Sigmoid colon (tissue), 7 donors: ENCODE results near the gene GPR61. TPM values are rescaled to one million over a fixed set of nuclear protein-coding genes. Genes with fewer than 3 reads are reported as not detected.

ENCODE experiments used
- DNase-seq: peaks from one replicate; pipeline ENCODE4 v3.0.0-alpha.2; 2019
- H3K27ac ChIP-seq, 4 donors: fragments of 200-600 bp; sonication (generic); one replicate each; pipeline ENCODE4 v1.5.1; 2016 to 2019; ENCODE audit warnings: mild to moderate bottlenecking in 1 of 4
- H3K27me3 ChIP-seq, 3 donors: fragments of 200-600 bp; sonication (generic); one replicate each; pipeline ENCODE4 v1.5.1; 2019; ENCODE audit warnings: mild to moderate bottlenecking in 1 of 3
- H3K36me3 ChIP-seq, 4 donors: fragments of 200-600 bp; sonication (generic); one replicate each; pipeline ENCODE4 v1.5.1; 2016 to 2019
- H3K4me1 ChIP-seq, 4 donors: fragments of 200-600 bp; sonication (generic); one replicate each; pipeline ENCODE4 v1.5.1; 2017 to 2019
- H3K4me3 ChIP-seq, 4 donors: fragments of 200-600 bp; sonication (generic); one replicate each; pipeline ENCODE4 v1.5.1; 2017 to 2019; ENCODE audit warnings: mild to moderate bottlenecking in 2 of 4, moderate library complexity in 1 of 4
- H3K9me3 ChIP-seq, 4 donors: fragments of 200-600 bp in 3 of 4; sonication (generic) in 3 of 4; one replicate each; pipeline versions ENCODE4 v1.5.1 to v1.6.1; 2013 to 2019
- CTCF ChIP-seq, 4 experiments: fragments of 450-650 bp in 3 of 4; fragments of 200-600 bp in 1 of 4; IDR thresholded peaks; one replicate each; pipeline ENCODE4 v1.5.1; 2016 to 2019; ENCODE audit warnings: antibody characterized with exemption in 4 of 4, mild to moderate bottlenecking in 3 of 4, moderate library complexity in 2 of 4
- EP300 ChIP-seq, 4 donors: sonication (generic); formaldehyde crosslinking; IDR thresholded peaks; one replicate each; pipeline ENCODE4 v1.6.1; 2017; ENCODE audit warnings: antibody characterized with exemption in 4 of 4
- POLR2A ChIP-seq, 2 donors: fragments of 450-650 bp; IDR thresholded peaks; one replicate each; pipeline ENCODE4 v1.6.1; 2016; ENCODE audit warnings: antibody characterized with exemption in 2 of 2, mild to moderate bottlenecking in 2 of 2, moderate library complexity in 2 of 2
- POLR2AphosphoS5 ChIP-seq, 4 donors: sonication (generic); formaldehyde crosslinking; IDR thresholded peaks; one replicate each; pipeline ENCODE4 v1.6.1; 2017; ENCODE audit warnings: antibody characterized with exemption in 4 of 4
- WGBS, 2 donors: extraction: QIAGEN DNeasy Blood & Tissue Kit; methylation state at CpG; one replicate each; pipeline ENCODE4 v1.1.7; 2013; 5-methylcytosine and 5-hydroxymethylcytosine counted together
- intact Hi-C: fragments of 100-400 bp; cut with DNase I; formaldehyde crosslinking; loops from one replicate; pipeline ENCODE4 v1.15.1; 2023
- polyA plus RNA-seq, 3 donors: library from polyadenylated mRNA; stranded (reverse); fragments of 200-250 nt; gene quantifications; one replicate each; pipeline ENCODE4 v1.2.3, GENCODE V29; 2013
- total RNA-seq, 4 donors: library from RNA; depleted of rRNA; stranded (reverse); fragments of >200 nt; gene quantifications; one replicate each; pipeline ENCODE4 v1.1.0, GENCODE V29; 2016
- donor health status: healthy with polysubstance abuse.
- donor health status: Bipolar disorder and iron deficiency.
- donor health status: healthy.

Gene GPR61
- total and polyA plus RNA-seq, 7 donors = 0.07 to 2.2 (median 0.36) TPM; not detected in 4

DNA sequence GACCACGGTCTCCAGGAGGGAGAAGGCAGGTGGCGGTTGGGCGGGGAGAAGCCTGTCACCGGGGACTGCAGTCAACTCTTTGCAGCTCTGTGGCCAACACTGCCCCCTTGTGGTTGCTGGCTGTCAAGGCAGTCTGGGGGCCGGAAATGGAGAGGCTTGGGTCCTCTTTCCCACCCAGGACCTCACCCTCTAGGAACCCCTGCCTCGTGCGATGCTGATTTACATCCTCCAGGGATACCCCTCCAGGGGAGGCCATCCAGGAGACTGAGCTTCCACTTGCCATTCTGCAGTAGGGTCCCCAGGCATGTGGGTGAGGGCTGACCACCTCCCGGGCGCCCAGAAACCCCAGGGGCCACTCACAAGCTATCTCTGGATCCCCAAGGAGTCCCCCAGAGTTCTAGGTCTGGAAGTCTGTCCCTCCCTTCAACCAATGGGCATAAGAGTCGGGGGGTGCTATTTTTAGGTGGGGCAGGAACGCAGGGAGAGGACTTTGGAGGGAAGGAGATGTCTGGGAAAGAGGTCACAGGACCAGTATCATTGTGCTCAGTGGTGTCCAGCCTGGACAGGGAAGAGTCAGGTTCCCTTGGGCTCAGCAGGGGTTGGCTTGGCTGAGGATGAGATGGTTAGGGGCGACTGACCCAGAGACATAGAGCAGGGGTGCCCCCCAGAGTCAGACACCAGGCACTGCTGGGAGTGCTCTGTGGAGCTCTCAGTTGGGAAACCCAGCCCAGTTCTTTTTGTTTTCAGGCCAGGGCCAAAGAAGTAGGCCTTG, 7.1 kb upstream of the GPR61 start:
- Histone ChIP-seq H3K27ac (peak overlapping the region; percentile 31 to 72 (median 52)), H3K36me3 (no peaks in the 10 kb centered on the region), H3K27me3 (no peaks in the 10 kb centered on the region), H3K4me1 (peaks cover 0 to 44% (median 34%) of the 10 kb centered on the region in 4 donors), H3K9me3 (no peaks in the 10 kb centered on the region), H3K4me3 (peak overlapping the region in 3 of 4 donors; percentile 15 to 18 (median 17))
- intact Hi-C loops = loop anchor here (1.0 to 10.0 kb wide), 3 partner anchors 38 to 258 kb away; partner anchors contain the start of genes CYB561D1 and PSMA5
- TF ChIP-seq EP300 (IDR thresholded peaks at IDR 0.05) = no peak
- peak; percentile 96 to 99 (median 98) for TF ChIP-seq CTCF (IDR thresholded peaks at IDR 0.05)
- TF ChIP-seq POLR2AphosphoS5 (IDR thresholded peaks at IDR 0.05) = no peak
- TF ChIP-seq POLR2A (IDR thresholded peaks at IDR 0.05) = no peak
- DNase-seq = peak; percentile 91
- 11 to 16% methylated on average over 12 of the region's 12 CpGs for WGBS, 2 donors

- Histone ChIP-seq H3K27ac (no peak overlapping the region), H3K4me3 (no peak overlapping the region), H3K4me1 (peaks cover 0 to 44% (median 34%) of the 10 kb centered on the region in 4 donors), H3K36me3 (no peaks in the 10 kb centered on the region), H3K27me3 (no peaks in the 10 kb centered on the region), H3K9me3 (no peaks in the 10 kb centered on the region)
- intact Hi-C loops = loop anchor here (10.0 kb wide), 1 partner anchor 260 kb away; no protein-coding TSS in a partner anchor
- TF ChIP-seq POLR2A (IDR thresholded peaks at IDR 0.05) (no peak), POLR2AphosphoS5 (IDR thresholded peaks at IDR 0.05) (no peak), CTCF (IDR thresholded peaks at IDR 0.05) (no peak), EP300 (IDR thresholded peaks at IDR 0.05) (no peak)
- 83 to 89% methylated on average over 1 of the region's 1 CpG for WGBS, 2 donors
- no peak for DNase-seq
Measured at GRCh38 chr1:109534307-109534858, 5.3 kb upstream of the GPR61 start.

- peak overlapping the region; percentile 34 to 75 (median 66) for H3K27ac ChIP-seq
- intact Hi-C loops = loop anchor here (10.0 kb wide), 1 partner anchor 261 kb away; no protein-coding TSS in a partner anchor
- 78 to 83% methylated on average over 4 of the region's 4 CpGs for WGBS, 2 donors
- H3K36me3 ChIP-seq = no peaks in the 10 kb centered on the region
- H3K4me1 ChIP-seq = peaks cover 0 to 43% (median 34%) of the 10 kb centered on the region in 4 donors
- no peak for DNase-seq
- TF ChIP-seq POLR2A (IDR thresholded peaks at IDR 0.05) = no peak
- TF ChIP-seq POLR2AphosphoS5 (IDR thresholded peaks at IDR 0.05) = no peak
- TF ChIP-seq CTCF (IDR thresholded peaks at IDR 0.05) = no peak
- no peak for TF ChIP-seq EP300 (IDR thresholded peaks at IDR 0.05)
- H3K4me3 ChIP-seq = no peak overlapping the region
- H3K27me3 ChIP-seq = no peaks in the 10 kb centered on the region
- no peaks in the 10 kb centered on the region for H3K9me3 ChIP-seq
Measured at GRCh38 chr1:109535481-109535880, 4.2 kb upstream of the GPR61 start.

- no peaks in the 10 kb centered on the region for H3K36me3 ChIP-seq
- H3K9me3 ChIP-seq = no peaks in the 10 kb centered on the region
- no peaks in the 10 kb centered on the region for H3K27me3 ChIP-seq
- no peak overlapping the region for H3K4me3 ChIP-seq
- peak overlapping the region; percentile 34 to 75 (median 66) for H3K27ac ChIP-seq
- 78 to 87% methylated on average over 5 of the region's 5 CpGs for WGBS, 2 donors
- peaks cover 0 to 38% (median 32%) of the 10 kb centered on the region in 4 donors for H3K4me1 ChIP-seq
- intact Hi-C loops = loop anchor here (10.0 kb wide), 1 partner anchor 261 kb away; no protein-coding TSS in a partner anchor
- peak; percentile 79 for DNase-seq
- no peak for TF ChIP-seq POLR2A (IDR thresholded peaks at IDR 0.05)
- TF ChIP-seq EP300 (IDR thresholded peaks at IDR 0.05) = no peak
- no peak for TF ChIP-seq CTCF (IDR thresholded peaks at IDR 0.05)
- no peak for TF ChIP-seq POLR2AphosphoS5 (IDR thresholded peaks at IDR 0.05)
Measured at GRCh38 chr1:109535971-109536491, 3.6 kb upstream of the GPR61 start.
